Endothelial cell of umbilical vein (primary cell): ENCODE measurements around the gene CDH23. TPM values are rescaled to one million over a fixed set of nuclear protein-coding genes. Genes with fewer than 3 reads are reported as not detected.

Source experiments
- BruUV-seq: library from RNA; stranded (reverse); fragments of 400-500 nt; replicated peaks from 2 replicates; lab custom pipeline; 2021; lab: Mats Ljungman, UMichigan
- CTCF ChIA-PET: fragments of 300-600, 350-600 bp; sonication (Branson Sonifier 250); formaldehyde crosslinking; loops from one replicate; lab custom pipeline; 2021; ENCODE audit warnings: antibody characterized with exemption, inconsistent platforms; lab: Charles Lee
- POLR2A ChIA-PET: fragments of 300-600, 350-600 bp; sonication (Branson Sonifier 250); formaldehyde crosslinking; loops from one replicate; lab custom pipeline; 2021; ENCODE audit warnings: antibody characterized with exemption, inconsistent platforms; lab: Charles Lee
- DNase-seq: peaks from one replicate; pipeline ENCODE4 v3.0.0-alpha.2; 2011; ENCODE audit warnings: low read depth, low spot score
- FAIRE-seq: peaks from 2 replicates; lab custom pipeline; 2011; peaks lifted over from hg19 to GRCh38; lab: Jason Lieb, UNC
- H2AFZ ChIP-seq: 2 replicates; pipeline ENCODE4 v1.6.0; 2012; ENCODE audit warnings: low read depth, low read length, control low read depth, inconsistent platforms
- H3K27ac ChIP-seq: 2 replicates; pipeline ENCODE4 v1.5.1; 2011; ENCODE audit warnings: low read depth, mild to moderate bottlenecking, control low read depth, low read length, moderate library complexity; ENCODE audit not compliant: insufficient read depth
- H3K27me3 ChIP-seq, 2 experiments: 2 replicates each; pipeline versions ENCODE4 v1.6.0 to v1.6.1; 2011; ENCODE audit warnings: low read length in 2 of 2, mixed read lengths in 1 of 2; ENCODE audit not compliant: control insufficient read depth in 2 of 2, insufficient read depth in 2 of 2
- H3K36me3 ChIP-seq, 2 experiments: 2 replicates in 1 of 2; 3 replicates in 1 of 2; pipeline ENCODE4 v1.5.1; 2011; ENCODE audit warnings: low read length in 2 of 2, mild to moderate bottlenecking in 1 of 2, moderate library complexity in 1 of 2; ENCODE audit not compliant: control insufficient read depth in 2 of 2, insufficient read depth in 2 of 2; ENCODE audit errors: extremely low read depth in 1 of 2
- H3K4me1 ChIP-seq: 3 replicates; pipeline ENCODE4 v1.5.1; 2011; ENCODE audit warnings: mild to moderate bottlenecking, low read length; ENCODE audit not compliant: control insufficient read depth, insufficient read depth; ENCODE audit errors: extremely low read depth
- H3K4me2 ChIP-seq: 2 replicates; pipeline ENCODE4 v1.6.1; 2011; ENCODE audit warnings: low read length, control low read depth, mixed read lengths; ENCODE audit not compliant: insufficient read depth
- H3K4me3 ChIP-seq, 3 experiments: fragments of 200-600 bp in 1 of 3; sonication (generic), shearing (Covaris generic) in 1 of 3; replicated peaks in 1 of 3; 2 replicates each; pipeline ENCODE4 v1.5.1; 2011 to 2016; ENCODE audit warnings: control low read depth in 3 of 3, low read length in 3 of 3, mild to moderate bottlenecking in 2 of 3, inconsistent platforms in 1 of 3, low read depth in 1 of 3, moderate library complexity in 1 of 3; ENCODE audit not compliant: insufficient read depth in 1 of 3
- H3K79me2 ChIP-seq: 2 replicates; pipeline ENCODE4 v1.6.0; 2012; ENCODE audit warnings: low read length, inconsistent platforms; ENCODE audit not compliant: control insufficient read depth, insufficient read depth
- H3K9ac ChIP-seq: replicated peaks from 2 replicates; pipeline ENCODE3; 2011; ENCODE audit warnings: low read length, control low read depth; ENCODE audit not compliant: insufficient read depth; ENCODE audit errors: extremely low read depth
- H3K9me1 ChIP-seq: replicated peaks from 3 replicates; pipeline ENCODE4 v1.6.0; 2011; ENCODE audit warnings: mild to moderate bottlenecking, low read length; ENCODE audit not compliant: control insufficient read depth, insufficient read depth; ENCODE audit errors: extremely low read depth
- H3K9me3 ChIP-seq: replicated peaks from 2 replicates; pipeline ENCODE4 v1.5.1; 2012; ENCODE audit warnings: low read length, inconsistent platforms; ENCODE audit not compliant: control insufficient read depth, insufficient read depth
- H4K20me1 ChIP-seq: replicated peaks from 2 replicates; pipeline ENCODE3; 2011; ENCODE audit warnings: mild to moderate bottlenecking, low read length; ENCODE audit not compliant: control insufficient read depth, insufficient read depth; ENCODE audit errors: extremely low read depth
- EZH2 ChIP-seq: IDR thresholded peaks from 2 replicates; pipeline ENCODE4 v1.6.1; 2012; ENCODE audit warnings: borderline replicate concordance, low read depth, mild to moderate bottlenecking, moderate library complexity, low read length, inconsistent platforms; ENCODE audit not compliant: severe bottlenecking
- FOS ChIP-seq: IDR thresholded peaks from 2 replicates; pipeline ENCODE4 v1.6.1; 2011; ENCODE audit warnings: mild to moderate bottlenecking, low read length, moderate library complexity, borderline replicate concordance; ENCODE audit not compliant: insufficient read depth
- GATA2 ChIP-seq: IDR thresholded peaks from 2 replicates; pipeline ENCODE4 v1.7.0; 2011; ENCODE audit warnings: low read depth, mild to moderate bottlenecking, moderate library complexity, mixed read lengths, low read length; ENCODE audit not compliant: insufficient read length, insufficient read depth
- JUN ChIP-seq: IDR thresholded peaks from 2 replicates; pipeline ENCODE4 v1.6.1; 2011; ENCODE audit warnings: borderline replicate concordance, low read depth; ENCODE audit not compliant: insufficient read length, insufficient read depth
- MYC ChIP-seq: IDR thresholded peaks from one replicate; pipeline ENCODE4 v1.6.1; 2011; ENCODE audit warnings: mild to moderate bottlenecking, low read depth, low read length
- POLR2A ChIP-seq: IDR thresholded peaks from 2 replicates; pipeline ENCODE4 v1.6.1; 2012; ENCODE audit warnings: low read depth, mild to moderate bottlenecking, control low read depth, low read length
- POLR2AphosphoS5 ChIP-seq: IDR thresholded peaks from 2 replicates; pipeline ENCODE4 v1.6.1; 2012; ENCODE audit warnings: low read depth, mild to moderate bottlenecking, control low read depth, low read length, moderate library complexity; ENCODE audit not compliant: insufficient read depth
- dilution Hi-C: fragments of 300-500 bp; cut with MboI; formaldehyde crosslinking; loops from one replicate; pipeline ENCODE4 v1.15.0; 2019; ENCODE audit warnings: low sequenced_read_pairs; ENCODE audit not compliant: extremely low pct_ligation_motif_present
- intact Hi-C: fragments of 100-400 bp; cut with micrococcal nuclease; formaldehyde crosslinking; loops from one replicate; pipeline ENCODE4 v1.10.0; 2022
- polyA plus RNA-seq, 4 experiments: library from polyadenylated mRNA; depleted of rRNA in 3 of 4; stranded (reverse) in 3 of 4; unstranded in 1 of 4; fragments of >200 nt; gene quantifications; 2 replicates each; pipeline versions ENCODE4 v1.2.1 to v1.2.3, GENCODE V29; 2011 to 2012; ENCODE audit warnings: missing spikeins in 1 of 4
- total RNA-seq: library from RNA; stranded (reverse); gene quantifications from 2 replicates; pipeline ENCODE4 v1.2.3, GENCODE V29; 2021
- TF ChIP-seq, protein P1 (sequence below), 2 donors: IDR thresholded peaks; 1 replicate in 1 of 2; 2 replicates in 1 of 2; pipeline ENCODE4 v1.5.1; 2011; ENCODE audit warnings: low read length in 2 of 2, mild to moderate bottlenecking in 2 of 2, moderate library complexity in 2 of 2, control low read depth in 1 of 2, inconsistent platforms in 1 of 2, low read depth in 1 of 2; ENCODE audit not compliant: insufficient read depth in 1 of 2; ENCODE audit errors: extremely low read depth in 1 of 2
- TF ChIP-seq, protein P2 (sequence below): IDR thresholded peaks from 2 replicates; pipeline ENCODE4 v1.6.1; 2011; ENCODE audit not compliant: insufficient read depth, insufficient read length

CDH23 gene
- total and polyA plus RNA-seq, 2 donors (not counting 3 experiments of a cell fraction or from before 2014, with no cell fraction given), result not detected

DNA sequence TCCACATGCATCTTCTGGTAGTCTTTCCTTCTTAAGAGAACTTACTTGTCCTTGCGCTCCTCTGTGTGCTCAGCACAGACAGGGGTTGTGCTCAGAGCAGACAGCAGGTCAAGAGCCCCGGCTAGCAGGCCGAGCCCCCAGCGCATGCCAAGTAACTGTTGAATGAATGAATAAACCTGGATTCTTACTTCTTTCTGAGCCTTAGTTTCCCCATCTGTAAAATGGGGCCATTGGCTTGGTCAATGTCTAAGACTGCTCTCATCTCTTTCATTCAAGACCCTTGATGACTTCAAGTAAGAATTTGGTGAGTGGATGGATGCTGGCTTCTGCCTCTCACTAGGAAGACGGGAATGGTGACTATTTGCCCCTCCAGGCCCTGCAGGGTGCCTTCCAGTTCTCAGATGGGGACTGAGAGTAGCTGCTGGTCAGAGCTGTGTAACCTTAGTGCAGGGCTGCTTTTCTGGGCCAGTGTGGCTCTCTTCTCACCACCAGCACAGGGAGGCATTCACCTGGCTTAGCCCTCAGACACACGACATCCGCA is 78.1 kb downstream of the CDH23 start:
- TF ChIP-seq JUN, result no peak
- TF ChIP-seq, protein P1, sequence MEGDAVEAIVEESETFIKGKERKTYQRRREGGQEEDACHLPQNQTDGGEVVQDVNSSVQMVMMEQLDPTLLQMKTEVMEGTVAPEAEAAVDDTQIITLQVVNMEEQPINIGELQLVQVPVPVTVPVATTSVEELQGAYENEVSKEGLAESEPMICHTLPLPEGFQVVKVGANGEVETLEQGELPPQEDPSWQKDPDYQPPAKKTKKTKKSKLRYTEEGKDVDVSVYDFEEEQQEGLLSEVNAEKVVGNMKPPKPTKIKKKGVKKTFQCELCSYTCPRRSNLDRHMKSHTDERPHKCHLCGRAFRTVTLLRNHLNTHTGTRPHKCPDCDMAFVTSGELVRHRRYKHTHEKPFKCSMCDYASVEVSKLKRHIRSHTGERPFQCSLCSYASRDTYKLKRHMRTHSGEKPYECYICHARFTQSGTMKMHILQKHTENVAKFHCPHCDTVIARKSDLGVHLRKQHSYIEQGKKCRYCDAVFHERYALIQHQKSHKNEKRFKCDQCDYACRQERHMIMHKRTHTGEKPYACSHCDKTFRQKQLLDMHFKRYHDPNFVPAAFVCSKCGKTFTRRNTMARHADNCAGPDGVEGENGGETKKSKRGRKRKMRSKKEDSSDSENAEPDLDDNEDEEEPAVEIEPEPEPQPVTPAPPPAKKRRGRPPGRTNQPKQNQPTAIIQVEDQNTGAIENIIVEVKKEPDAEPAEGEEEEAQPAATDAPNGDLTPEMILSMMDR (IDR thresholded peaks at IDR 0.05; ENCODE audit: extremely low read depth in 1 of 2, insufficient read depth in 1 of 2, low read depth in 1 of 2, low read length in 2 of 2), result no peak
- TF ChIP-seq FOS, result no peak
- TF ChIP-seq POLR2A, result no peak
- TF ChIP-seq GATA2, result no peak
- no peak for TF ChIP-seq POLR2AphosphoS5
- TF ChIP-seq EZH2, result no peak
- no peak for TF ChIP-seq MYC
- TF ChIP-seq, protein P2, sequence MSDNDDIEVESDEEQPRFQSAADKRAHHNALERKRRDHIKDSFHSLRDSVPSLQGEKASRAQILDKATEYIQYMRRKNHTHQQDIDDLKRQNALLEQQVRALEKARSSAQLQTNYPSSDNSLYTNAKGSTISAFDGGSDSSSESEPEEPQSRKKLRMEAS, result no peak
- ChIA-PET POLR2A (no interaction called here), CTCF (no interaction called here)
- Histone ChIP-seq H3K4me1 (no peaks in the 10 kb centered on the region), H2AFZ (no peak overlapping the region), H3K36me3 (no peaks in the 10 kb centered on the region), H3K4me3 (no peak overlapping the region), H3K27me3 (peaks cover 0 to 7% of the 10 kb centered on the region in 2 experiments), H3K9ac (no peak overlapping the region), H4K20me1 (no peaks in the 10 kb centered on the region), H3K9me1 (no peaks in the 10 kb centered on the region), H3K4me2 (no peak overlapping the region), H3K79me2 (no peaks in the 10 kb centered on the region), H3K9me3 (no peaks in the 10 kb centered on the region), H3K27ac (no peak overlapping the region)
- intact Hi-C loops, result no loop called here
- dilution Hi-C loops, result no loop called here
- DNase-seq (no peak), FAIRE-seq (no peak)
- no TSS peak for BruUV-seq
